Nephron (organoid): ENCODE results near the gene NUP37.
"Not testable (repeated sequence)": the region's sequence is repeated elsewhere in the genome, so short reads cannot be mapped to it uniquely, and the experiment has no call there.

Experiments used
- H3K27ac Mint-ChIP-seq, 3 experiments: 2 replicates each; pipeline ENCODE4 v1.8.0; 2020; ENCODE audit warnings: mixed read lengths in 3 of 3, mild to moderate bottlenecking in 2 of 3, moderate library complexity in 1 of 3
- H3K27me3 Mint-ChIP-seq: 2 replicates; pipeline ENCODE4 v1.8.0; 2021; ENCODE audit warnings: low read depth, mild to moderate bottlenecking, moderate library complexity, mixed read lengths
- H3K36me3 Mint-ChIP-seq: 2 replicates; pipeline ENCODE4 v1.8.0; 2020; ENCODE audit warnings: low read depth, mixed read lengths
- H3K4me1 Mint-ChIP-seq: 2 replicates; pipeline ENCODE4 v1.8.0; 2020; ENCODE audit warnings: mixed read lengths
- H3K4me3 Mint-ChIP-seq, 3 experiments: 2 replicates each; pipeline ENCODE4 v1.8.0; 2020; ENCODE audit warnings: mild to moderate bottlenecking in 3 of 3, mixed read lengths in 3 of 3, moderate library complexity in 2 of 3
- H3K9me3 Mint-ChIP-seq: 2 replicates; pipeline ENCODE4 v1.8.0; 2020; ENCODE audit warnings: mixed read lengths
- CTCF ChIP-seq, 3 experiments: fragments of 200-600 bp; sonication (generic); IDR thresholded peaks; one replicate each; pipeline ENCODE4 v1.5.0; 2021; ENCODE audit warnings: antibody characterized with exemption in 3 of 3; ENCODE audit not compliant: unreplicated experiment in 3 of 3

The NUP37 gene

GRCh38 chr12:102110782-102111181 lies 9.1 kb downstream of the NUP37 start:
- no peak for TF ChIP-seq CTCF (IDR thresholded peaks at IDR 0.05; ENCODE audit: unreplicated experiment in 3 of 3)
- no peaks in the 10 kb centered on the region for H3K27me3 Mint-ChIP-seq
- peaks cover 17% of the 10 kb centered on the region for H3K9me3 Mint-ChIP-seq
- no peak overlapping the region for H3K27ac Mint-ChIP-seq
- no peaks in the 10 kb centered on the region for H3K4me1 Mint-ChIP-seq
- peaks cover 58% of the 10 kb centered on the region for H3K36me3 Mint-ChIP-seq
- H3K4me3 Mint-ChIP-seq = no peak overlapping the region

DNA sequence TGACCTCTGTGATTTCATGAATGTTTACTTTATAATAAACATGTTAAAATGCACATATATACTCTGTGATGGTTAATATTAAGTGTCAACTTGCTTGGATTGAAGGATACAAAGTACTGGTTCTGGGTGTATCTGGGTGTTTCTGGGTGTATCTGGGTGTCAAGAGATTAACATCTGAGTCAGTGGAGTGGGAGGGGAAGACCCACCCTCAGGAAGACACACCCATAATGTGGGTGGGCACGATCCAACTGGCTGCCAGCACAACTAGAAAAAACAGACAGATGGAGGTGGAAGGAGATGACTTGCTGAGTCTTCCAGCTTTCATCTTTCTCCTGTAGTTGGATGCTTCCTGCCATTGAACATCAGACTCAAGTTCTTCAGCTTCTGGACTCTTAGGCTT lies 11.9 kb downstream of the NUP37 start:
- H3K4me3 Mint-ChIP-seq = no peak overlapping the region
- no peaks in the 10 kb centered on the region for H3K4me1 Mint-ChIP-seq
- H3K27ac Mint-ChIP-seq = no peak overlapping the region
- peaks cover 32% of the 10 kb centered on the region for H3K9me3 Mint-ChIP-seq
- H3K36me3 Mint-ChIP-seq = peaks cover 86% of the 10 kb centered on the region
- no peak for TF ChIP-seq CTCF (IDR thresholded peaks at IDR 0.05; ENCODE audit: unreplicated experiment in 3 of 3)
- H3K27me3 Mint-ChIP-seq = no peaks in the 10 kb centered on the region

DNA sequence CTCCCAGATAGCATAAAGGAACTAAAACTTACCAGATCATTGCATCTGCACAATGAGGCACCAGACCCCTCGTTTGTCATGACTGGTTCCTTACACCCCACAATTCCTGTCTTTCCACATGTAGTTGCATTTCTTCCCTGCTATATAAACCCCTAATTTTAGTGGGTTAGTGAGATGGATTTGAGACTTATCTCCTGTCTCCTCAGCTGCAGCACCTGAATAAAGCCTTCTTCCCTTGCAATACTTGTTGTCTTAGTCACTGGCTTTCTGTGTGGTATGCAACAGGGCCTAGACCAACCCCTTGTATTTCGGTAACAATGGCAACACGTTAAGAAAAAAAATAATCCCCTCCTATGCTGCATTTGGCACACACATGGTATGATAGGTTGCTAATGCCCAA lies 13.0 kb downstream of the NUP37 start:
- no peak overlapping the region for H3K27ac Mint-ChIP-seq
- TF ChIP-seq CTCF (IDR thresholded peaks at IDR 0.05; ENCODE audit: unreplicated experiment in 3 of 3) = no peak
- peaks cover 94% of the 10 kb centered on the region for H3K36me3 Mint-ChIP-seq
- no peaks in the 10 kb centered on the region for H3K27me3 Mint-ChIP-seq
- no peak overlapping the region for H3K4me3 Mint-ChIP-seq
- no peaks in the 10 kb centered on the region for H3K4me1 Mint-ChIP-seq
- peaks cover 34% of the 10 kb centered on the region for H3K9me3 Mint-ChIP-seq

DNA sequence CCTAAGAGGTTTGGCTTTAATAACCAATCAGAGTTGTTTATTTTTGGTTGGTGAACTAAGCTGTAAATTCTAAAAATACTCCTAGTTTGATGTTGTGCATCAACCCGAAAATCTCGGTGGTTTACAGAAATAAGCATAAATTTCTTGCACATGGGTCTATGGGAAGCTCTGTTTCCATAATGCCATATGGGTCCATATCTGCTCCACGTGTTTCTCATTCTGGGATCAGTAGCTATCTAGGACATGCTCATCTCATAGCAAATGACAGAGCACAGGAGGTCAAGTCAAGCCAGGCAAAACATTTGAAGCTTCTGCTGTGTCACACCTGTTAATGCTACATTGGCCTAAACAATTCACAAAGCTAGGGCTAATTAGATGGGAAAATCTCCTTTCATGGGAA lies 23.1 kb downstream of the NUP37 start:
- no peaks in the 10 kb centered on the region for H3K27me3 Mint-ChIP-seq
- no peak overlapping the region for H3K27ac Mint-ChIP-seq
- peaks cover 18% of the 10 kb centered on the region for H3K36me3 Mint-ChIP-seq
- H3K9me3 Mint-ChIP-seq = no peaks in the 10 kb centered on the region
- H3K4me3 Mint-ChIP-seq = no peak overlapping the region
- peaks cover 14% of the 10 kb centered on the region for H3K4me1 Mint-ChIP-seq
- no peak for TF ChIP-seq CTCF (IDR thresholded peaks at IDR 0.05; ENCODE audit: unreplicated experiment in 3 of 3)

DNA sequence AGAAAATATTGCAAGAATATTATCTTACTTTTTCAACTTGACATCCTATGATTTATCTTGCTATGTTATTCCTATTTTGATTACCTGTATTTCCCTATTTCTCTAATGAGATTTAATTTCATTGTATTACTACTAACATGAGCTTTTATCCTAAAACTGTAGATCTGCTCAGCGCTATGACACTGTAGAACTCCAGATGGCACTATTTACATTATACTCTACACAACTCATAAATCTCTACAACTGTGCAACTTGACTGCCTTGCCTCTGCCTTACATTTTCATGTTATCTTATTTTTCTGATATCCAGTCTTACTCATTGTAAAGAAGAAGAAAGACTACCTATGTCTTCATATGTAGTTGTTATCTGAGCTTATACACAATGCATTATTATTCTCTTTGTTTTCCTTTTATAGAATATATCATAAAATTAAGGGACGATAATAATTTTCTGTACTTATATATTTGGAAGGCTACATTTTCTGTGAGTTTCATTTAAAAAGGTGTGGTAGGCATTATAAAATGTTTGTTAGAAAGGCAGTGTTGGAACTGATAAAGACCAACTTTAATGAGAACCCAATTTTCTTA lies 24.1 kb downstream of the NUP37 start:
- Mint-ChIP-seq H3K27ac (peak overlapping the region; percentile 60 to 93 (median 75)), H3K4me3 (no peak overlapping the region), H3K4me1 (peaks cover 14% of the 10 kb centered on the region), H3K27me3 (no peaks in the 10 kb centered on the region), H3K36me3 (peaks cover 22% of the 10 kb centered on the region), H3K9me3 (no peaks in the 10 kb centered on the region)
- peak; percentile 49 to 64 (median 56) for TF ChIP-seq CTCF (IDR thresholded peaks at IDR 0.05; ENCODE audit: unreplicated experiment in 3 of 3)

DNA sequence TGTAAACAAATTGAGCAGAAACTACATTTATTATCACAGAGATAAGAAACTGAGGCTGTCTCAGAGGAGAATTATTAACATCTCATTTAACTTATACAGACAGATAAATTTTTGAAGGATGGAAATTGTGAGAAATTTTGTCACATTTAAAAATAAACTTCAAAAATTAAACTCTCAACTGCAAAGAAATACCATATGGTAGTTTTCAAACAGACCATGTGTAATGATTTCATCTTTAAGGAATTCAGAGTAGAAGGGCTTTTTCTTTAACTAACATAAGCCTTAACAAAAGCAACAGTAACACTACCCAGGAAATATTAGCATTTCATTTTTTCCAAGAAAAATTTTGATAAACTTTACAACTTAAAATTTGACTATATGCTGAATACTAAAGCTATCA lies 26.6 kb downstream of the NUP37 start:
- H3K27ac Mint-ChIP-seq = peak overlapping the region; percentile 56 to 95 (median 93)
- H3K36me3 Mint-ChIP-seq = peaks cover 35% of the 10 kb centered on the region
- H3K4me1 Mint-ChIP-seq = peaks cover 14% of the 10 kb centered on the region
- H3K4me3 Mint-ChIP-seq = no peak overlapping the region
- no peaks in the 10 kb centered on the region for H3K27me3 Mint-ChIP-seq
- peaks cover 5% of the 10 kb centered on the region for H3K9me3 Mint-ChIP-seq
- TF ChIP-seq CTCF (IDR thresholded peaks at IDR 0.05; ENCODE audit: unreplicated experiment in 3 of 3) = no peak

GRCh38 chr12:102089228-102089835 lies 30.6 kb downstream of the NUP37 start:
- not testable (repeated sequence) for H3K27me3 Mint-ChIP-seq, H3K4me1 Mint-ChIP-seq, H3K4me3 Mint-ChIP-seq, H3K9me3 Mint-ChIP-seq, H3K27ac Mint-ChIP-seq
- H3K36me3 Mint-ChIP-seq = peaks cover 44% of the 10 kb centered on the region
